ENCODE results near the gene MRPL42.

- TF ChIP-seq CTCF (IDR thresholded peaks at IDR 0.05) = no peak
- TF ChIP-seq EZH2 (IDR thresholded peaks at IDR 0.05) = no peak
Observed at GRCh38 chr12:93483151-93483807, 16.0 kb downstream of the MRPL42 start.

Measured in neural progenitor cell (in vitro differentiated cells).